Measurements from ENCODE around the gene COX5A.

COX5A gene

DNA sequence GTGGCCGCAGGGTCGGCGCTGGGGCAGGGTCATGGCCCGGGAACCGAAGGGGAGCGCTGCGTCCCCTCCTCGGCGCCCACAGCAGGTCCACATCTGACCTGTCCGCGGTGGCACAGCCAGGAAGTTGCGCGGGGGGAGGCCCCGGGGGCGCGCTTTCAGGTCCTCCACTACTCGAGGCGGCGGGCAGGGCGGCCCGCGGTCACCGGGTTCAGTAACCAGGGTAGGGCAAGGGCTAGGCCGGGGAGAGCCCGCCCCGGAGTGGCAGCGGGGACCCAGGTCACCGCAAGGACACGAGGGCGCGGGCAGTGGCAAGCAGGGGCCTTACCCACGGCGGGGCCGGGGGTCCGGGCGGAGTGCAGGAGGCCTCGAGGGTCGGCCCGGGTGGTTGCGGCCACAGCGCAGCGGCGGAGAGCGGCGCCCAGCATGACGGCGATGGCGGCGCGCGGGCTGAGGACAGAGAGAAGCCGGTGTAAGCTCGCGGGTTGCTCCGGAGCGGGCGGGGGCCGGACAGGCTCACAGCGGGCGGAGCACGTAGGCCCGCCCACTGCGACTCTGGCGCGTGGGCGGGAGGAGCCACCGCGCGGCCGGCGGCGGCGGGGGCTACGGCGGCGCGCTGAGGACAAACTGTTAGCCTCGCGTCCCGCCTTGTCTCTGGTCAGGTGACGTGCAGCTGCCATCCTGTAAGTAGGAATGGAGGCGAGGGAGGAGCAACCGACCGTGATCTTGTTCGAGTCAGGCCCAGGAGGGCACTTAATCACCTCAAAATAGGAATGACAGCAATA lies at the start of gene COX5A:
Gene COX5A (minus strand): TSS at position 484 of the 782 bp plus-strand sequence. CDS start 59 bp downstream, at position 425.
- no peak for FAIRE-seq
- peak; percentile 76 for DNase-seq (ENCODE audit: insufficient read length, low spot score)
- peak; percentile 96 for TF ChIP-seq POLR2A (IDR thresholded peaks at IDR 0.05; ENCODE audit: low read depth, low read length)

- DNase-seq (ENCODE audit: insufficient read length, low spot score): no peak
- FAIRE-seq: no peak
Observed at GRCh38 chr15:74983725-74984231, 45.9 kb upstream of the COX5A start.

GRCh38 chr15:74982183-74982582 lies 44.3 kb upstream of the COX5A start:
- DNase-seq (ENCODE audit: insufficient read length, low spot score) (no peak), FAIRE-seq (no peak)
- no peak for TF ChIP-seq POLR2A (IDR thresholded peaks at IDR 0.05; ENCODE audit: low read depth, low read length)

More at GRCh38 chr15:74983725-74984231, 45.9 kb upstream of the COX5A start:
- no peak for TF ChIP-seq POLR2A (IDR thresholded peaks at IDR 0.05; ENCODE audit: low read depth, low read length)

DNA sequence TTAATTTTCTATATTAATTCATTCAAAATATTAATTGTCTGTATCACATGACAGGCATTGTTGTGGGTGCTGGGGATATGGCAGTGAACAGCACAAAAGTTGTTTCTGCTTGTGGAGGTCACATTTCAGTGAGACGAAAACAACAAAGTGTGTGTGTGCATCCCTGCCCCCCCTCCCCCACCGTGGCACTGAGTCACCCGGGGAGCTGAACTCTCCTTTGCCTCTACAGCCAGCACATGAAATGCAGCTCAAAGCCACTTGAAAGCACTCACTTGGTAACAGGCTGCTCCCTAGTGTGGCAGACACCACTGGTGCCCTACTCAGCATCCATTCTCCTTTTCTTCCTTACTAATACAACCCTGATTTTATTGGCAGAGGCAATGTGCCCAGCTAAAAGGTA lies 40.6 kb upstream of the COX5A start:
- no peak for DNase-seq (ENCODE audit: insufficient read length, low spot score)
- FAIRE-seq: no peak
- TF ChIP-seq POLR2A (IDR thresholded peaks at IDR 0.05; ENCODE audit: low read depth, low read length): no peak

- DNase-seq (ENCODE audit: insufficient read length, low spot score) (no peak), FAIRE-seq (no peak)
- TF ChIP-seq POLR2A (IDR thresholded peaks at IDR 0.05; ENCODE audit: low read depth, low read length): no peak
Observed at GRCh38 chr15:74978077-74978476, 40.2 kb upstream of the COX5A start.

DNA sequence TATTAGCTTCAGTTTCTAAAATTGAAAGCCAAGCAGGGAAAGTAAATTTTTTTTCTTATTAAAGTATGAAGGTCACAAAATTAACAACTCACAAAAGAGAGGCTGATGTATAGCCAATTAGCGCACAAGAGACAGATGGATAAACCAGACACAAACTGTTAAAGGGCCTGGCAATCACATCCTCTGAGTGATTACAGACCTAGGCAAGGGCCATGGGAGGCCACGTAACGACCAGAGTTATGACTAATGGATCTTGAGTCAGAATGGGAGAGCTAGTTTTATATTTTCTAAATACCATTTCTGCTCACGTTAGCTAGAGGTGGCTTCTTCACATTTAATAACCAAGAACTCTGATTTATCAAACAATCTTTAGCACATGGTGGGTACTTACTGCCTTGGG lies 39.7 kb upstream of the COX5A start:
- FAIRE-seq (no peak), DNase-seq (ENCODE audit: insufficient read length, low spot score) (no peak)

DNA sequence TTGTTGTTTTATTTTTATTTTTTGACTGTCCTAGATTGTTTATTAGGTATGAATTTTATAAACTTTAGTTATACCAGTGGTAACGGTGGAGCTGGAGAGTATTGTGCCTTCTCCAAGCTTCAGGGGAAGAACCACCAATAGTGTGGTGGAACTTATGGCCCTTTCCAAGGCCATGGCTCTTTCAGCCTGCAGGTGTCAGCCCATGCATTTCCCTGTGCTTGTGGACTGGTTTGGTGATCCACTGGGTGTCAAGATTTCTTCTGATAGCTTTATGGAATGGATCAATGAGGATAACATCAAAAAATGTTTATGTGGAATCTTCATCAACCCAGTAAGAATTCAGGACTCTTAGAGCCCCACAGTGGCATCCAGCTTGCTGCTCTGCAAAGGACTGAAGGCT lies 38.3 kb upstream of the COX5A start:
- no peak for DNase-seq (ENCODE audit: insufficient read length, low spot score)
- FAIRE-seq: no peak
- TF ChIP-seq POLR2A (IDR thresholded peaks at IDR 0.05; ENCODE audit: low read depth, low read length): no peak

More for the DNA sequence above, 39.7 kb upstream of the COX5A start:
- TF ChIP-seq POLR2A (IDR thresholded peaks at IDR 0.05; ENCODE audit: low read depth, low read length): no peak

DNA sequence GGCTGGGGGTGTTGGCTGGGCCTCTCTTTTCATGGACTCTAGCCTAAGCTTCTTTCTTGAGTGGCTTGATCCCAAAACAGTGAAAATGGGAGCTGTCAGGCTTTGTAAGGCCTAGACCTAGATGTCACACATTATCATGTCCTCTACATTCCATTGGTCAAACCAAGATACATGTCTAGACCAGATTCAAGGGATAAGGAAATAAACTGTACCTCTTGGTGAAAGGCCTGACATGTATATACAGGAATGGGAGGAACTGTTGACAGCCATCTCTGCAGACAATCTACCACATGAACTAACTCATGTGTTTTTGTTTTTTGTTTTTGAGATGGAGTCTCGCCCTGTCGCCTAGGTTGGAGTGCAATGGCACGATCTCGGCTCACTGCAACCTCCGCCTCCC lies 29.8 kb upstream of the COX5A start:
- FAIRE-seq (no peak), DNase-seq (ENCODE audit: insufficient read length, low spot score) (no peak)

GRCh38 chr15:74964794-74965193 lies 26.9 kb upstream of the COX5A start:
- DNase-seq (ENCODE audit: insufficient read length, low spot score) (no peak), FAIRE-seq (no peak)
- no peak for TF ChIP-seq POLR2A (IDR thresholded peaks at IDR 0.05; ENCODE audit: low read depth, low read length)

More for the DNA sequence above, 29.8 kb upstream of the COX5A start:
- TF ChIP-seq POLR2A (IDR thresholded peaks at IDR 0.05; ENCODE audit: low read depth, low read length): no peak

GRCh38 chr15:74963213-74963612 lies 25.3 kb upstream of the COX5A start:
- no peak for TF ChIP-seq POLR2A (IDR thresholded peaks at IDR 0.05; ENCODE audit: low read depth, low read length)
- DNase-seq (ENCODE audit: insufficient read length, low spot score): no peak
- no peak for FAIRE-seq

- DNase-seq (ENCODE audit: insufficient read length, low spot score) (no peak), FAIRE-seq (no peak)
- no peak for TF ChIP-seq POLR2A (IDR thresholded peaks at IDR 0.05; ENCODE audit: low read depth, low read length)
Observed at GRCh38 chr15:74962671-74963070, 24.8 kb upstream of the COX5A start.

DNA sequence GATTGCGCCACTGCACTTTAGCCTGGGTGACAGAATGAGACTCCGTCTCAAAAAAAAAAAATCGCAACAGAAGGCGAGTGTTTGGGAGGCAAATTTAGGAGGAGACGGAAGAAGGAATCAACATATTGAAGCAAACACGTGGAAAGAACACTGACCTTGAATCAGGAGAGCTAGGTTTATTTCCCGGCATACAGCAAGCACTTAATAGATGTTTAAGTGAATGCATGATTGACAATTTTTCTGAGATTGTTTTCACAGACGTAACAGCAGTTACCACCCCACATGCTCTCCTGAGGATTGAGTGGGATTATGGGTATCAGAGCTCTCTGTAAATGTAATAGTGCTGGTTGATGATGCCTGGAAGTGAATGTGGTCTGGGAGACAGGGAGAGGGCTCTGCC lies 24.3 kb upstream of the COX5A start:
- DNase-seq (ENCODE audit: insufficient read length, low spot score): no peak
- TF ChIP-seq POLR2A (IDR thresholded peaks at IDR 0.05; ENCODE audit: low read depth, low read length): no peak
- no peak for FAIRE-seq

DNA sequence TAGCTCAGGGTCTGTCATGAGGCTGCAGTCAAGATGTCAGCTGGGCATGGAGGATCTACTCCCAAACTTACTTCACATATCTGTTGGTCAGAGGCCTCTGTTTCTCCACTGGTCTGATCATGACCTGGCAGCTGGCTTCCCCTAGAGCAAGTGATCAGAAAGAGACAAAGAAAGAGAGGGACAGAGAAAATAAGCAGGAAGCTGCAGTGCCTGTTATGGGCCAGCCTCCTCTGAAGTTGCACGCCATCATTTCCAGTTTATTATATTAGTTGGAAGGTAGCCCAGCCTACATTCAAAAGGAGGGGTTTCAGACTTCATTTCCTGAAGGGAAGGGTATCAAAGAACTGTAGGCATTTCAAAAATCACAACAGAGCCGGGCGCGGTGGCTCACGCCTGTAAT lies 23.7 kb upstream of the COX5A start:
- no peak for FAIRE-seq
- TF ChIP-seq POLR2A (IDR thresholded peaks at IDR 0.05; ENCODE audit: low read depth, low read length): no peak
- no peak for DNase-seq (ENCODE audit: insufficient read length, low spot score)

DNA sequence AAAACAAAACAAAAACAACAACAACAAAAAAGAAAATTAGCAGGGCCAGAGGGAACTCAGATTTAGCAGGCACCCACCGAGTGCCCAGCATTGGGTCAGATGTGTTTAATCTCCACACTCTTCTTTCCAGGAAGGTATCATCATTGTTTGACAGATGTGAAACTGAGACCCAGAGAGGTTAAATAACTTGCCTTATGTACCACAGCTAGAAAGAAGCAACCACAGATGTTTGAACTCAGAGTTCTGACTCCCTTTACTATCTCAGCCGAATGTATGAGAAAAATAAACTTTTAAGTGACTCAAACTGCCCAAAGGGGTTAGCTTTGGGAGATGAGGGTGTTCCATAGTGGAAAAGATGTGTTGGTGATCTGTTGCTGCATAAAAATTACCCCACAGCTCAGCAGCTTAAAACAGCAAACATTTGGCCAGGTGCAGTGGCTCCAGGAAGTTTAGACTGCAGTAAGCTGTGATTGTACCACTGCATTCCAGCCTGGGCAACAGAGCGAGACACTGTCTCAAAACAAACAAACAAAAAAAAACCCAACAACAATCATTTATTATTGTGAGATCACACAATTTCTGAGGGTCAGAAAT lies 23.2 kb upstream of the COX5A start:
- DNase-seq (ENCODE audit: insufficient read length, low spot score): no peak
- no peak for FAIRE-seq
- no peak for TF ChIP-seq POLR2A (IDR thresholded peaks at IDR 0.05; ENCODE audit: low read depth, low read length)

GRCh38 chr15:74960286-74960685 lies 22.4 kb upstream of the COX5A start:
- FAIRE-seq (no peak), DNase-seq (ENCODE audit: insufficient read length, low spot score) (no peak)
- TF ChIP-seq POLR2A (IDR thresholded peaks at IDR 0.05; ENCODE audit: low read depth, low read length): no peak

Data from H54 (cell line).